NCI-H446 treated with DMSO at 0.1 percent for 48 hours (cell line): ENCODE results near the gene MDN1.
"Not testable (repeated sequence)": the region's sequence is repeated elsewhere in the genome, so short reads cannot be mapped to it uniquely, and the experiment has no call there.

Experiments used
- DNase-seq: peaks from one replicate; lab custom pipeline; 2025; lab: John Stamatoyannopoulos, UW

Gene MDN1

GRCh38 chr6:89819336-89820130, at the start of gene MDN1:
MDN1 (minus strand) TSS chr6:89819794; CDS start chr6:89819607, 187 bp downstream.
- peak; percentile 80 for DNase-seq

GRCh38 chr6:89866024-89866678, 46.6 kb upstream of the MDN1 start:
- DNase-seq = no peak

- no peak for DNase-seq
Measured at GRCh38 chr6:89862698-89863097, 43.1 kb upstream of the MDN1 start.

- no peak for DNase-seq
Measured at GRCh38 chr6:89862273-89862672, 42.7 kb upstream of the MDN1 start.

- DNase-seq = no peak
Measured at GRCh38 chr6:89859744-89860143, 40.1 kb upstream of the MDN1 start.

- DNase-seq = no peak
Measured at GRCh38 chr6:89858041-89858440, 38.4 kb upstream of the MDN1 start.

GRCh38 chr6:89853068-89853467, 33.5 kb upstream of the MDN1 start:
- no peak for DNase-seq

- DNase-seq = not testable (repeated sequence)
Measured at GRCh38 chr6:89847513-89847912, 27.9 kb upstream of the MDN1 start.

- DNase-seq = peak; percentile 55
Measured at GRCh38 chr6:89843070-89843469, 23.5 kb upstream of the MDN1 start.

- no peak for DNase-seq
Measured at GRCh38 chr6:89842228-89842627, 22.6 kb upstream of the MDN1 start.

- DNase-seq = no peak
Measured at GRCh38 chr6:89840538-89840937, 20.9 kb upstream of the MDN1 start.

GRCh38 chr6:89836639-89837222, 17.1 kb upstream of the MDN1 start:
- DNase-seq = no peak

GRCh38 chr6:89834884-89835792, 15.5 kb upstream of the MDN1 start:
- DNase-seq = no peak

GRCh38 chr6:89830170-89830809, 10.7 kb upstream of the MDN1 start:
- DNase-seq = no peak

GRCh38 chr6:89829472-89830169, 10.0 kb upstream of the MDN1 start, which contains the start of gene CASP8AP2:
CASP8AP2 (plus strand) TSS chr6:89829880.
- DNase-seq = peak; percentile 98

GRCh38 chr6:89828988-89829471, 9.4 kb upstream of the MDN1 start:
- DNase-seq = no peak

GRCh38 chr6:89828475-89828987, 8.9 kb upstream of the MDN1 start:
- not testable (repeated sequence) for DNase-seq

GRCh38 chr6:89826029-89826528, 6.5 kb upstream of the MDN1 start:
- no peak for DNase-seq

- DNase-seq = no peak
Measured at GRCh38 chr6:89818977-89819335, 638 bp downstream of the MDN1 start.

- no peak for DNase-seq
Measured at GRCh38 chr6:89817481-89817880, 2.1 kb downstream of the MDN1 start.
